Suprapubic skin (tissue), 4 donors: Measurements from ENCODE around the gene EML1. TPM values are rescaled to one million over a fixed set of nuclear protein-coding genes. Genes with fewer than 3 reads are reported as not detected.

ENCODE experiments used
- DNase-seq, 2 donors: peaks; one replicate each; pipeline ENCODE4 v3.0.0-alpha.2; 2019; ENCODE audit warnings: low spot score in 2 of 2
- H3K27ac ChIP-seq: fragments of 200-600 bp; sonication (generic); one replicate; pipeline ENCODE4 v1.5.1; 2019
- H3K27me3 ChIP-seq: fragments of 200-600 bp; sonication (generic); one replicate; pipeline ENCODE4 v1.5.1; 2019
- H3K36me3 ChIP-seq: fragments of 200-600 bp; sonication (generic); one replicate; pipeline ENCODE4 v1.5.1; 2019
- H3K4me1 ChIP-seq: fragments of 200-600 bp; sonication (generic); one replicate; pipeline ENCODE4 v1.5.1; 2019
- H3K4me3 ChIP-seq: fragments of 200-600 bp; sonication (generic); one replicate; pipeline ENCODE4 v1.5.1; 2019; ENCODE audit warnings: mild to moderate bottlenecking
- H3K9me3 ChIP-seq: fragments of 200-600 bp; sonication (generic); one replicate; pipeline ENCODE4 v1.5.1; 2019
- CTCF ChIP-seq, 2 donors: fragments of 200-600 bp in 1 of 2; fragments of 450-650 bp in 1 of 2; sonication (generic) in 1 of 2; IDR thresholded peaks; one replicate each; pipeline ENCODE4 v1.5.1; 2016 to 2019; ENCODE audit warnings: antibody characterized with exemption in 2 of 2, mild to moderate bottlenecking in 1 of 2, moderate library complexity in 1 of 2
- EP300 ChIP-seq: sonication (generic); formaldehyde crosslinking; IDR thresholded peaks from one replicate; pipeline ENCODE4 v1.6.1; 2017; ENCODE audit warnings: antibody characterized with exemption
- POLR2A ChIP-seq, 2 donors: fragments of 450-650 bp; IDR thresholded peaks; one replicate each; pipeline ENCODE4 v1.6.1; 2017; ENCODE audit warnings: antibody characterized with exemption in 2 of 2, mild to moderate bottlenecking in 2 of 2, moderate library complexity in 2 of 2
- POLR2AphosphoS5 ChIP-seq, 3 donors: sonication (generic); formaldehyde crosslinking; IDR thresholded peaks; one replicate each; pipeline ENCODE4 v1.6.1; 2017; ENCODE audit warnings: antibody characterized with exemption in 3 of 3
- WGBS: methylation state at CpG from one replicate; pipeline ENCODE4 v1.1.5; 2018; 5-methylcytosine and 5-hydroxymethylcytosine counted together
- total RNA-seq, 4 donors: library from RNA; depleted of rRNA; stranded (reverse); fragments of >200 nt; gene quantifications; one replicate each; pipeline ENCODE4 v1.1.0, GENCODE V29; 2016

EML1 gene
- total RNA-seq, 4 donors from 2014 or later, result 9.6 to 17.6 (median 15.4) TPM

DNA sequence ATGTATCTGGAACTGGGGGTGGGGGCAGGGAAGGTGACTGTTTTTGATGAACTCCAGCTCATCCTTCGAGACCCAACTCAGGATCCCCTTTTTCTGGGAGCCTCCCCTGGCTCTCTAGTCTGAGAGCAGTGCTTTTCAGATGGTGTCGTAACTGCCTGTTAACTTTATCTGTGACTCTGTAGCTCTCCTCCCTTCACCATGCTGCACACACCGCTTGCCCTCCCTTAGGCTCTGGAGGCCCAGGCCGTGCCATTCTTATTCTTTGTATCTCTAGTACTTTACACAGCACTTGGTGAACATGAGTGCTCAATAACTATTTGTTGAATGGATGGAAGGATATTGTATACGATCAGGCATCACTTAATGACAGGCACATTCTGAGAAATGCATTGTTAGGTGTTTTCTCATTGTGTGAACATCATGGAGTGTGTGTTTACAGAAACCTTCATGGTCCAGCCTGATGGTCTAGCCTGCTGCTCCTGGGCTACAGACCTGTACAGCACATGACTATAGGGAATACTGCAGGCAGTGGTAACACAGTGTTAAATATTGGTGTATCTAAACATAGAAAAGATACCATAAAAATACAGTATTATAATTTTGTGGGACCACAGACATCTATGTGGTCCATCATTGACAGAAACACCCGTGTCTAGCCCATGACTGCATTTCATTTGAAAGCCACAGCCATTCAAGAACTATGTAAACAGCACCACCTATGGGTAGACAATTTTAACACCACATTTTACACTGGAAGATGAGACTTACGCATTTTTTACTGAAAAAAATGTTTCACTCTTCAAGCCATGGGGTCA lies 91.8 kb downstream of the EML1 start:
- H3K27ac ChIP-seq, result no peak overlapping the region
- peaks cover 5% of the 10 kb centered on the region for H3K4me1 ChIP-seq
- no peaks in the 10 kb centered on the region for H3K27me3 ChIP-seq
- WGBS, result 51% methylated on average over 7 of the region's 7 CpGs
- DNase-seq, result no peak
- H3K9me3 ChIP-seq, result no peaks in the 10 kb centered on the region
- TF ChIP-seq POLR2AphosphoS5 (IDR thresholded peaks at IDR 0.05) (no peak), POLR2A (IDR thresholded peaks at IDR 0.05) (no peak), CTCF (IDR thresholded peaks at IDR 0.05) (peak; percentile 61 to 76), EP300 (no peak)
- H3K4me3 ChIP-seq, result no peak overlapping the region
- H3K36me3 ChIP-seq, result no peaks in the 10 kb centered on the region

- H3K36me3 ChIP-seq, result no peaks in the 10 kb centered on the region
- no peak overlapping the region for H3K27ac ChIP-seq
- no peak overlapping the region for H3K4me3 ChIP-seq
- WGBS, result 58% methylated on average over 3 of the region's 3 CpGs
- no peaks in the 10 kb centered on the region for H3K4me1 ChIP-seq
- TF ChIP-seq POLR2AphosphoS5 (IDR thresholded peaks at IDR 0.05), result no peak
- no peak for TF ChIP-seq EP300
- no peak for TF ChIP-seq CTCF (IDR thresholded peaks at IDR 0.05)
- TF ChIP-seq POLR2A (IDR thresholded peaks at IDR 0.05), result no peak
- no peak for DNase-seq
- H3K9me3 ChIP-seq, result no peaks in the 10 kb centered on the region
- H3K27me3 ChIP-seq, result no peaks in the 10 kb centered on the region
These were observed 92.4 kb downstream of the EML1 start for GRCh38 chr14:99885649-99885958.

DNA sequence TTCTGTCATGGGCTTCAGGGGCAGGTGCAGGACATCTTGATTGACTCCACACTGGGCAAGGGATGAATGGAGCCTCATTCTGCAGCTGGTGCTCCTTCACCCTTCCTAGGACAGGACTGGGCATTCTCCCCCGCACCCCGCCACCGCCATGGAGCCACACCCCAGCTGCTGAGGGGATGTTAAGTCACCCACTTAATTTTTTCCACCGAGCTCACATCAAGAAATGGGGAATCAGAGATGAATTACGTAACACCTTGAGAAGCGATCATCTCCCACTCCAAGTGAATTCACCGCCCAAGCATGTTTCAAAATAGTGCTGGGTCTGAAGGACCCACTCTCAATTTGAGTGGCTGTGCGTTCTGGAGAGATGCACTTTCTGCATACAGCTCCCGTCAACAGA lies 94.2 kb downstream of the EML1 start:
- no peaks in the 10 kb centered on the region for H3K27me3 ChIP-seq
- 83% methylated on average over 9 of the region's 9 CpGs for WGBS

GRCh38 chr14:99888149-99888548 lies 94.9 kb downstream of the EML1 start:
- TF ChIP-seq CTCF (IDR thresholded peaks at IDR 0.05) (no peak), EP300 (no peak), POLR2A (IDR thresholded peaks at IDR 0.05) (no peak), POLR2AphosphoS5 (IDR thresholded peaks at IDR 0.05) (no peak)
- Histone ChIP-seq H3K27ac (no peak overlapping the region), H3K4me3 (no peak overlapping the region), H3K9me3 (no peaks in the 10 kb centered on the region), H3K27me3 (no peaks in the 10 kb centered on the region), H3K36me3 (no peaks in the 10 kb centered on the region), H3K4me1 (no peaks in the 10 kb centered on the region)
- 78% methylated on average over 5 of the region's 5 CpGs for WGBS
- DNase-seq, result no peak

More for the DNA sequence above, 94.2 kb downstream of the EML1 start:
- DNase-seq, result no peak
- Histone ChIP-seq H3K36me3 (no peaks in the 10 kb centered on the region), H3K27ac (no peak overlapping the region), H3K4me1 (no peaks in the 10 kb centered on the region), H3K9me3 (no peaks in the 10 kb centered on the region), H3K4me3 (no peak overlapping the region)
- TF ChIP-seq CTCF (IDR thresholded peaks at IDR 0.05) (no peak), EP300 (no peak), POLR2A (IDR thresholded peaks at IDR 0.05) (no peak)

DNA sequence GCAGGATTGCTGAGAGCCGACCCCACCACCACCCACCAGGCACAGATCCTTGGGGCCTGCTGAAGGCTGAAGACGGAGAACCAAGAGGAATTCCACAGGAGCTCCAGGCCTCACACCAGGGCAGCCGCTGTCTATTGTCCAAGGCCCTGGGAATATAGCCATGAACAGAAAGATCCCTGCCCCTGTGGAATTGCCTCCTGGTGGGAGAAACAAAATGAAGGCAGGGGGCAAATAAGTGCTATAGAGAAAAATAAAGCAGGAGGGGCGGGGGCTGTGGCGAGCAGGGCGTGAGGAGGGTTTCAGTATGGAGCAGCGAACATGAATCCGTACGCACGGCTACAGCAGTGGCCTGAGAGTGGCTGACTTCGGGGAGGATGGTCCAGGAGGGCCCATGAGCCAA lies 96.1 kb downstream of the EML1 start:
- WGBS, result 91% methylated on average over 11 of the region's 11 CpGs
- Histone ChIP-seq H3K4me3 (no peak overlapping the region), H3K27ac (no peak overlapping the region), H3K27me3 (no peaks in the 10 kb centered on the region), H3K9me3 (no peaks in the 10 kb centered on the region), H3K36me3 (no peaks in the 10 kb centered on the region), H3K4me1 (no peaks in the 10 kb centered on the region)
- DNase-seq, result no peak
- no peak for TF ChIP-seq POLR2A (IDR thresholded peaks at IDR 0.05)
- no peak for TF ChIP-seq EP300
- no peak for TF ChIP-seq POLR2AphosphoS5 (IDR thresholded peaks at IDR 0.05)
- no peak for TF ChIP-seq CTCF (IDR thresholded peaks at IDR 0.05)
